GM21576 (cell line): Measurements from ENCODE around the gene GAB2.

ENCODE experiments used
- ATAC-seq: cut with Tn5 transposase; IDR thresholded peaks from one replicate; pipeline ENCODE4 v1.9.1; 2021; ENCODE audit warnings: mild to moderate bottlenecking, moderate library complexity; ENCODE audit not compliant: unreplicated experiment

GAB2 gene

DNA sequence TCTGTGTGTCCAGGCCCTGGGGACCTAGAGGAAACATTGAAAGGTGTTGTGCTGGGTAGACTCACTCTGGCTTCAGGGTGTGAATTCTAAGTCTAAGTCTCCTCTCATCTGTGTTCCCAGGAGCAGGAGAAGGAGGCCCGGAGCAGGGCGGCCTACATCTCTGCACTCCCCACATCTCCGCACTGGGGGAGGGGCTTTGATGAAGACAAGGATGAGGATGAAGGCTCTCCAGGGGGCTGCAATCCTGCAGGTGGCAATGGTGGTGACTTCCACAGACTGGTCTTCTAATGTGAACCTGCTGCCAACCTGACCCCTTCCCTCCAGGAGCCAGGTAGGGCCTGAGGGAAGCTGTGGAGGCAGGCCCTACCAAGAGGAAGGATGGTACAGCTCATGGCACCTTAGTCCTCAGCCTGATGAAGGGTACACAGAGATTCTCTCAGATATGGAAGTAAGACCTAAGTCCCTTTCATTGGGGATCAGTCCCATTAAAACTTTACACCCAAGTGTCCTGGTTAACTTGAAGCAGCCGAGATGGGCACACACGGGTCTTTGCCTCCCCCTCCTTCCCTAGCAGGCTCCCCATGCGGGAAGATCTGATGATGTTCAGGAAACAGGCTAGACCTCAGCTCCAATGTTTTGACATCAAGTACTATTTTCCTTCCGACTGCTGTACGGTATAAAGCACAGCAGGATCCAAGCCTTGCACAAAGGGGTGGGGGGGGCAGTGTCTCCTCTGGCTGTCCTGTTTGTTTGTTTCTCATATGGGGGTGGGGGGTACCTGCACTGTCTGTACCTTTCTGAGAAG is 203.9 kb downstream of the GAB2 start:
- no peak for ATAC-seq

DNA sequence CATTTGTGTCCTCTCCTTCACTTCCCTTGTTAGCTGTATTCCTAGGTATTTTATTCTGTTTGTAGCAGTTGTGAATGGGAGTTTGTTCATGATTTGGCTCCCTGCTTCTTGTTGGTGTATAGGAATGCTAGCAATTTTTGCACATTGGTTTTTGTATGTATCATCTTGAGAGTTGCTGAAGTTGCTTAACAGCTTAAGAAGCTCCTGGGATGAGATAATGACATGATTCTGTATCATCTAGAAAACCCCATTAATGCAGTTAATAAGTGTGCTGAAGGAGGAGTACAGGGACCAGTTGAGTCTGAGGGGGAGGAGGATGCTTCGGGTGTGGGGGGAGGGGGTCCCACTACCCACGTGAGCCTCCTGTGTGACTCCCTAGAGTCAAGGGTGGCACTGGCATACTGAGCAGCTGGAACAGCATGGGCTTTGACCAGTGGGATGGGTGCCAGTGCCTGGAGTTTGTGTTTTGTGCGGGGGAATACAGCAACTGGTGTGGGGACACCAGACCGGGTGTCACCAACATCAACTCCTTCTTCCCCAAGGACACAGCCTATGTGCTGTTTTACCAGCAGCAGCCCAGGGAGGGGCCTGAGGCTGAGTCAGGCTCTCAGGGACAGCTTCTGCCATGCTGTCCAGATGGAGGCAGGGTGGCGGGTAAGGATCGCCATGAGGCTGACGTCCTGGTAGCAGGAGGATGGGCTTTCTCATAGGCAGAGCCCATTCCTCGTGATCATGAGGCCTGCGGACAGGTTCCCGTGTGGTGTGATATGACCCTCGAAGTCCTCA is 204.8 kb downstream of the GAB2 start:
- no peak for ATAC-seq

DNA sequence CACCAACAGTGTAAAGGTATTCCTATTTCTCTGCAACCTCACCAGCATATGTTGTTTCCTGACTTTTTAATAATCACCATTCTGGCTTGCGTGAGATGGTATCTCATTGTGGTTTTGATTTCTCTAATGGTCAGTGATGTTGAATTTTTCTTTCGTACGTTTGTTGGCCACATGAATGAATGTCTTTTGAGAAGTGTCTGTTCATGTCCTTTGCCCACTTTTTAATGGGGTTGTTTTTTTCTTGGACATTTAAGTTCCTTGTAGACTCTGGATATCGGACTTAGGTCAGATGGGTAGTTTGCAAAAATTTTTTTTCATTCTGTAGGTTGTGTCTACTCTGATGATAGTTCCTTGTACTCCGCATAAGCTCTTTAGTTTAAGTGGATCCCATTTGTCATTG is 206.1 kb downstream of the GAB2 start:
- no peak for ATAC-seq

- no peak for ATAC-seq
These were observed 207.5 kb downstream of the GAB2 start for GRCh38 chr11:78210000-78210608.

DNA sequence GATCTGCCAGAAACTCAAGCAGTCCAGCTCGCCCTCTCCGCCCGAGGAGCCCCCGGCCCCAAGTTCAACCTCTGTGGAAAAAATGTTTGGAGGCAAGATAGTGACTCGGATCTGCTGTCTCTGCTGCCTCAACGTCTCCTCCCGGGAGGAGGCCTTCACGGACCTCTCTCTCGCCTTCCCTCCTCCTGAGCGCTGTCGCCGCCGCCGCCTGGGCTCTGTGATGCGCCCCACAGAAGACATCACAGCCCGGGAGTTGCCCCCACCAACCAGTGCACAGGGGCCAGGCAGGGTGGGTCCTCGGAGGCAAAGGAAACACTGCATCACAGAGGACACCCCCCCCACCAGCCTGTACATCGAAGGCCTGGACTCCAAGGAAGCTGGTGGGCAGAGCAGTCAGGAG is 208.1 kb downstream of the GAB2 start:
- ATAC-seq: no peak

GRCh38 chr11:78208257-78209165 is 209.1 kb downstream of the GAB2 start:
- ATAC-seq: no peak

GRCh38 chr11:78207532-78208256 is 209.9 kb downstream of the GAB2 start:
- ATAC-seq: no peak

GRCh38 chr11:78205691-78206090 is 211.9 kb downstream of the GAB2 start:
- no peak for ATAC-seq

- no peak for ATAC-seq
These were observed 212.4 kb downstream of the GAB2 start for GRCh38 chr11:78205256-78205655.

- no peak for ATAC-seq
These were observed 214.4 kb downstream of the GAB2 start for GRCh38 chr11:78203184-78203583.

DNA sequence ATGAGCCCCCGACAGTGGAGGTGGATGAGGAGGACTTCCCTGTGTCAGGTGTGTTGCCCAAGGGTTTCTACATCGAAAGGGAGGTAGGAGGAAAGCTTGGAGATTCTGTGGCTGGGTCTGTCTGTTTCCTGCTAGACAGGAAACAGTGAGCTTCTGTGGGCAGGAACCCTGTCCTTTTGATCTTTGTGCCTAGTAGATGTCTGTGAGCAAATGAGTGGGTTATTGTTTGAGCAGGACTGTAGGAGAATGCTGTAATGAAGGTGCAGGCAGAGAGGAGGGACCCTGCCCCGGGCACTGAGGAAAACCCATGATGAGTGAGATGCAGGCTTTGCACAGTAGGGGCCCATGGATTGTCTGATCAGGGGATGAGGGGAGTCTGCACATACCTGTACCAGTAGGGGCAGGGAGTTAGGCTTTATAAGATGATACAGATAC is 214.9 kb downstream of the GAB2 start:
- ATAC-seq: no peak

- ATAC-seq: no peak
These were observed 216.4 kb downstream of the GAB2 start for GRCh38 chr11:78201096-78201818.

DNA sequence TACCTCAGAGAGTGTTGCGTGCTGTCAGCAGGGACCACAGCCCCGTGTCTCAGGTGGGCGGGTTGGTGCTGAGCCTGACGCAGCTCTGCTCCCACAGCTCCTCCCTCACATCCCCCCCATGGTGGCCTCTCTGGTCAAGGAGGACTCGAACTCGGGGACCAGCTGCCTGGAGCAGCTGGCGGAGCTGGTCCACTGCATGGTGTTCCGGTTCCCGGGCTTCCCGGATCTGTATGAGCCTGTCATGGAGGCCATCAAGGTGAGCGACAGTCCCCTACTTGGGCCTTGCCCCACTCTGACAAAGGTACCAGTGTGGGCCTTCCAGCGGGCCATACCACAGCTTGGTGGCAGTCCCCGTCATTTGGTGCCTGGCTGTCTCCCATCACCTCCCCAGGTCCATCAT is 217.1 kb downstream of the GAB2 start:
- ATAC-seq: no peak

DNA sequence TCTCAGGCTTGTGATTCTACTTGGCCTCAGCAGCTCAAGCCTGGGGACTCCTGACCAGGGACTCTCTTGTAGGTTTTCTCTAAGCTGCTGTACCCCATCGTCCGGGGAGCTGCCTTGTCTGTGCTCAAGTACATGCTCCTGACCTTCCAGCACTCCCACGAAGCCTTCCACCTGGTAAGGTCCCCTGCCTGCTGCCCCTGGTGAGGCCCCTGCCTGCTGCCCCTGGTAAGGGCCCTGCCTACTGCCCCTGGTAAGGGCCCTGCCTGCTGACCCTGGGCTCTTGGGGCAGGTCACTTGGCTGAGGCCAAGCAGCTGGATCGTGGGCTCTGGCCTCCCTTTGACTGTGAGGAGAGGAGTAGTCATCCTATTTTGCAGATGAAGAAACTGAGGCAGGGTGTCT is 217.6 kb downstream of the GAB2 start:
- no peak for ATAC-seq

- ATAC-seq: no peak
These were observed 218.0 kb downstream of the GAB2 start for GRCh38 chr11:78199653-78200015.

DNA sequence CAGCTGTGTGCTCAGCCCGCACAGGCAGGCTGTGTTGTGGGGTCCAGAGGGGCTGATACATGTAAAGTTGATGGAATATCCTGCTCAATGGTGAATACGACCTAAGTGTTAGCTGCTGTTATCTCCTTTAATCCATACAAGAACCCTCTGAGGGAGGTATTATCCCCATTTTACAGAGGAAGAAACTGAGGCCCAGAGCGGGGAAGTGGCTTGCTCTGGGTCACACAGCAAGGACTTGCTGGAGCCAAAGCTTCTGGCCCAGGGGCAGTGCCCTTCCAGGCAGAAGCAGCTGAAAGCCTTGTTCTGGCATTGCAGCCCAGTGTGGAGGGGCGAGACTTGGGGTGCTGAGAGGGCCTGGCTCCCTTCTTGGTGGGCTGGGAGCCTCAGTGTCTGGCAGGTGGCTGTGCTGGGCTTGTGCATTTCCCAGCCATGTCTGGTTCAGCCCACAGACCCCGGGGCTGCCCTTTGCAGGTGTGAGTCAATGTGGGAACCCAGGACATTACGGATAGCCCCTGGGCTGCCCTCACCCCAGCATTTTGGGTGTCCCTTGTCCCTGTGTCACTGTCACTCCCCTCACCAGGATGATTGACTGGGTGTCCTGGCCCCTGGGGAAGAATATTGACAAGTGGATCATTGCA is 218.5 kb downstream of the GAB2 start:
- no peak for ATAC-seq

DNA sequence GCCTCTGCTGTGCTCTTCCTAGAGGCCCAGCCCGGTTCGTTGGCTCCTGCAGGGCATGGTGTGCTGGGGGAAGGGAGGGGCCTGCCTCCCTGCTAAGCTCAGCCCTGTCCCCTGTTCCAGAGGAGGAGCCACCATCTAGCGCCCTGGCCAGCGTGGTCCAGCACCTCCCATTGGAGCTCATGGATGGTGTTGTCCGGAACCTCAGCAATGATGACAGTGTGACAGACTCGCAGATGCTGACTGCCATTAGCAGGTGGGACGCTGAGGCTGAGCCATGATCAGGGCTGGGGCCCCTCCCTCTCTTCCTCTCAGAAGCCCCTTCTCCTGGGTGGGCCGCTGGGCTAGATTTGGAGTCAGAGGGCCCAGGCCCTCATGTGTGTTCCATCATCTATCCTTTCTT is 219.8 kb downstream of the GAB2 start:
- ATAC-seq: no peak

- no peak for ATAC-seq
These were observed 220.9 kb downstream of the GAB2 start for GRCh38 chr11:78196661-78197091.
